ENCODE results near the gene CLEC16A.

Gene CLEC16A

GRCh38 chr16:10994571-10994970, 50.2 kb downstream of the CLEC16A start:
- TF ChIP-seq, protein P1, sequence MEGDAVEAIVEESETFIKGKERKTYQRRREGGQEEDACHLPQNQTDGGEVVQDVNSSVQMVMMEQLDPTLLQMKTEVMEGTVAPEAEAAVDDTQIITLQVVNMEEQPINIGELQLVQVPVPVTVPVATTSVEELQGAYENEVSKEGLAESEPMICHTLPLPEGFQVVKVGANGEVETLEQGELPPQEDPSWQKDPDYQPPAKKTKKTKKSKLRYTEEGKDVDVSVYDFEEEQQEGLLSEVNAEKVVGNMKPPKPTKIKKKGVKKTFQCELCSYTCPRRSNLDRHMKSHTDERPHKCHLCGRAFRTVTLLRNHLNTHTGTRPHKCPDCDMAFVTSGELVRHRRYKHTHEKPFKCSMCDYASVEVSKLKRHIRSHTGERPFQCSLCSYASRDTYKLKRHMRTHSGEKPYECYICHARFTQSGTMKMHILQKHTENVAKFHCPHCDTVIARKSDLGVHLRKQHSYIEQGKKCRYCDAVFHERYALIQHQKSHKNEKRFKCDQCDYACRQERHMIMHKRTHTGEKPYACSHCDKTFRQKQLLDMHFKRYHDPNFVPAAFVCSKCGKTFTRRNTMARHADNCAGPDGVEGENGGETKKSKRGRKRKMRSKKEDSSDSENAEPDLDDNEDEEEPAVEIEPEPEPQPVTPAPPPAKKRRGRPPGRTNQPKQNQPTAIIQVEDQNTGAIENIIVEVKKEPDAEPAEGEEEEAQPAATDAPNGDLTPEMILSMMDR (IDR thresholded peaks at IDR 0.05; ENCODE audit: extremely low read depth, missing control alignments): no peak
- DNase-seq (ENCODE audit: low spot score): no peak

DNA sequence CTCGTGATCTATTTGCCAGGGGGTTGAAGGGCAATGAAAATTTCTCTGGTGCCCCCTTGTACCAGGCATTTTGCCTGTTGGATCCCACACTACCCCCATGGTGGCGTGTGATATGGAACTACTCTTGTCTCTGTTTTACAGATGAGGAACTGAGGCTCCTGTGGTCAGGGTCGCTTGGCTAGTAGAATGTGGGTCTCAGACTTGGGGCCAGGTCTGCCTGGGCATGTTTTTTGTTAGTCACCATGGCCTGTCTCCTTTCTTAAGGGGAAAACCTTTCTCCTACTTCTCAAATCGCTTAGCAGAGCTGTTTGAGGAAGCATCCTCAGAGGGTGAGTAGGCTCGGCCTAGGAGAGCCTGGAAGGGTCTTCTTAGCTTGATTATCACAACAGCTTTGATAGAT, 51.2 kb downstream of the CLEC16A start:
- no peak for DNase-seq (ENCODE audit: low spot score)
- TF ChIP-seq, protein P1 (IDR thresholded peaks at IDR 0.05; ENCODE audit: extremely low read depth, missing control alignments): no peak

DNA sequence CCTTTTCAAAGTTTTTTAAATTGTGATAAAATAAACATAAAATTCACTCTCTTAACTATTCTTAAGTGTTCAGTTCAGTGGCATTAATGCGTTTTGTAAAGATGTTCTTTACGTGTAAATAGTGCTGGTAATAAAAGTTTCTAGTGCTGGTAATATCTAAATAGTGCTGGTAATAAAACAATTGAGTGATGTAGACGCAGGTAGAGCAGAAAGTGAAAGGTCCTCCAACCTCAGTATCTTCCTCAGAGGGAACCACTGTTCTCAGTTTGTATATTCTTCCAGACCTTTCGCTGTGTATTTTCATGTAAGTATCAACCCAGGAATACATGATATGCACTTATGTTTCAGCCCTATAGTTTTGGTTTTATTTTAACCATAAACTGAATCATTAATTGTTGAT, 53.1 kb downstream of the CLEC16A start:
- TF ChIP-seq, protein P1 (IDR thresholded peaks at IDR 0.05; ENCODE audit: extremely low read depth, missing control alignments): no peak
- no peak for DNase-seq (ENCODE audit: low spot score)

DNA sequence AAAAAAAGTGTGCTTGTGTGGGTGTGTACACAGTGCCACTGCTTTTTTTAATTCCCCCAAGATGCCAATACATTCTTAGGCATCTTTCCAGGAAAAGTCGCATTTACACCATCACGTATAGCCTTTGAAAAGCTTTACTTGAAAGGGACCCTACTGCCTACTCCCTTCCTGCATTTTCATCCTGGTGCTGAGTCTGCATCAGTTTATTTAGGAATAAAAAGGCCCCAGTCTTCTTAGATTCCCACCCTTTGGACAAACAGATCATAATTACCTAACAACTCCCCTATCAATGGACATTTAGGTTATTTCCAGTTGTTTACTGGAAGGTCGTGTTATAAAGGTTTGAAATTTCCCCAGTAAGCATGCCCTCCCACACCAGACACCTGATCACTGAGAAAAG, 54.9 kb downstream of the CLEC16A start:
- DNase-seq (ENCODE audit: low spot score): no peak
- TF ChIP-seq, protein P1 (IDR thresholded peaks at IDR 0.05; ENCODE audit: extremely low read depth, missing control alignments): no peak

DNA sequence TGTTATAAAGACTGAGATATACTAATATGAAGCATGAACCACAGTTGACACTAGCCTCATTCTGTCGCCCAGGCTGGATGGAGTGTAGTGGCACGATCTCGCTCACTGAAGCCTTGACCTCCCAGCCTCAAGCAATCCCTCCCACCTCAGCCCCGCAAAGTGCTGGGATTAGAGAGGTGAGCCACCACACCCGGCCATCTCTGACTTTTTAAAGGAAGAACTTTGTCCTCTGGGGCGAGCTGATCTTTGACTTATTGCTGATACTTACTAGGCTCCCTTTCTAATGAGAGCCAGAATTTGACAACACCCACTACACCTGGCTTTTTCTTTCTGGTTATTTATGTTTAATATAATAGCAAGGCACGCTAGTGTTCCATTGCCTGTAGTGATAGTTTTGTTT, 57.2 kb downstream of the CLEC16A start:
- TF ChIP-seq, protein P1 (IDR thresholded peaks at IDR 0.05; ENCODE audit: extremely low read depth, missing control alignments): no peak
- DNase-seq (ENCODE audit: low spot score): no peak

DNA sequence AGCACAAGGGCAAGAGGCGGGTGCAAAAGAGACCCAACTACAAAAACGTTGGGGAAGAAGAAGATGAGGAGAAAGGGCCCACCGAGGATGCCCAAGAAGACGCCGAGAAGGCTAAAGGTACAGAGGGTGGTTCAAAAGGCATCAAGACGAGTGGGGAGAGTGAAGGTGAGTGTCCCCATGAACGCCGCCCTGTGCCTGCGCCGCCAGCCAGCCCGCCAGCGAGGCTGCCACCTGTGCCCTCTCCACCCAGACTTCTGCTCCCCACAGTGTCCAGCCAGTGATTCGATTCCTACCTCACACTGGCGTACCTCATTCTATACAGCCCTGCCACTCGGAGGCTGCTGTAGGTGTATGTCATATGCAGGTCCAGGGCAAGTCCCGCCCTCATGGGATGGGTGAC, 58.8 kb downstream of the CLEC16A start:
- TF ChIP-seq, protein P1 (IDR thresholded peaks at IDR 0.05; ENCODE audit: extremely low read depth, missing control alignments): no peak
- DNase-seq (ENCODE audit: low spot score): no peak

DNA sequence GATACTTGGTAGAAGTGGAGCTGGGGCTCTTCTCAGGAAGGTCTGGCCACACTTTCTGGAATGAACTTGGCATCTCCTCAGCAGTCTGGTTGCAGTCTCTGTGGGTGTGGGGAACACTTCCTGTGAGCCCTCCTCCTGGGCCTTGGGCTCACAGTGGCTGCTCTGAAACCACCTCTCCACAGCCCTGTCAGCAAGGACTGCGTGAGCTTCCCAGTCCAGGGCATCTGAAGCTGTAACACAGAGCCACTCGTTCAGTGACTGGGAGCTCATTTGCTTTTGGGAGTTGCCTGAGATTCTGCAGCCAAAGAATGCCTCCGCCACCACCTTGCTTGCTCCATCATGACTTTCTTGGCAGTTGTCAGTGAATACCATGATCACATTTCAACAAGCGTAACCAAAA, 60.0 kb downstream of the CLEC16A start:
- DNase-seq (ENCODE audit: low spot score): no peak
- TF ChIP-seq, protein P1 (IDR thresholded peaks at IDR 0.05; ENCODE audit: extremely low read depth, missing control alignments): no peak

Measured in GM20000 (cell line).